HepG2 (cell line): Measurements from ENCODE around the gene RNF208. TPM values are rescaled to one million over a fixed set of nuclear protein-coding genes. Genes with fewer than 3 reads are reported as not detected.
A peak's percentile ranks its signal among the peaks of the same experiment; 100 is the strongest.

Source experiments
- ARNT ChIP-seq: fragments of 450-650 bp; IDR thresholded peaks from 2 replicates; pipeline ENCODE4 v1.6.1; 2017
- CC2D1A ChIP-seq: sonication (generic); formaldehyde crosslinking; IDR thresholded peaks from 2 replicates; pipeline ENCODE4 v1.8.1; 2023; ENCODE audit warnings: mild to moderate bottlenecking, missing genetic modification reagents
- GABPA ChIP-seq, 2 experiments: IDR thresholded peaks; 2 replicates each; pipeline ENCODE4 v1.6.1; 2011 to 2016; ENCODE audit warnings: low read depth in 2 of 2, low read length in 1 of 2, missing biosample characterization in 1 of 2, missing genetic modification characterization in 1 of 2
- MTF2 ChIP-seq: sonication (generic); formaldehyde crosslinking; IDR thresholded peaks from 2 replicates; pipeline ENCODE4 v1.5.0; 2020; ENCODE audit warnings: missing genetic modification reagents, borderline replicate concordance
- NAIF1 ChIP-seq: sonication (generic); formaldehyde crosslinking; IDR thresholded peaks from 2 replicates; pipeline ENCODE4 v1.5.0; 2020; ENCODE audit warnings: mild to moderate bottlenecking, missing genetic modification reagents, borderline replicate concordance
- NFYB ChIP-seq: sonication (generic); formaldehyde crosslinking; IDR thresholded peaks from 2 replicates; pipeline ENCODE4 v1.4.0; 2020; ENCODE audit warnings: missing genetic modification reagents
- PHF5A ChIP-seq: IDR thresholded peaks from one replicate; pipeline ENCODE4 v1.6.1; 2018; ENCODE audit warnings: low read depth, missing genetic modification reagents; ENCODE audit not compliant: unreplicated experiment
- SAP130 ChIP-seq: IDR thresholded peaks from 2 replicates; pipeline ENCODE4 v1.6.1; 2016; ENCODE audit warnings: low read depth
- SIN3A ChIP-seq: IDR thresholded peaks from 2 replicates; pipeline ENCODE4 v1.6.1; 2011; ENCODE audit warnings: low read depth, mild to moderate bottlenecking, control low read depth, low read length, borderline replicate concordance
- SPEN ChIP-seq: sonication (generic); formaldehyde crosslinking; IDR thresholded peaks from 2 replicates; pipeline ENCODE4 v1.5.1; 2020; ENCODE audit warnings: low read depth, mild to moderate bottlenecking, missing genetic modification reagents
- SYNCRIP ChIP-seq: fragments of 200-400 bp; formaldehyde crosslinking; IDR thresholded peaks from 2 replicates; pipeline ENCODE4 v1.6.1; 2018; ENCODE audit warnings: mild to moderate bottlenecking, low read depth, low read length; ENCODE audit not compliant: insufficient read depth
- ZNF121 ChIP-seq: sonication (generic); formaldehyde crosslinking; IDR thresholded peaks from 2 replicates; pipeline ENCODE4 v1.5.0; 2020; ENCODE audit warnings: mild to moderate bottlenecking, missing genetic modification reagents
- ZNF383 ChIP-seq: sonication (generic); formaldehyde crosslinking; IDR thresholded peaks from 2 replicates; pipeline ENCODE4 v1.4.0; 2020; ENCODE audit warnings: missing genetic modification reagents, mild to moderate bottlenecking, borderline replicate concordance
- ZNF547 ChIP-seq: sonication (generic); formaldehyde crosslinking; IDR thresholded peaks from 2 replicates; pipeline ENCODE4 v1.5.1; 2020; ENCODE audit warnings: mild to moderate bottlenecking, missing genetic modification reagents
- ZNF564 ChIP-seq: sonication (generic); formaldehyde crosslinking; IDR thresholded peaks from 2 replicates; pipeline ENCODE4 v1.8.1; 2023; ENCODE audit warnings: mild to moderate bottlenecking, missing genetic modification reagents
- ZNF713 ChIP-seq: sonication (generic); formaldehyde crosslinking; IDR thresholded peaks from 2 replicates; pipeline ENCODE4 v1.4.0; 2020; ENCODE audit warnings: mild to moderate bottlenecking, missing genetic modification reagents
- polyA plus RNA-seq, 8 experiments: library from polyadenylated mRNA; depleted of rRNA in 3 of 8; stranded (reverse) in 7 of 8; unstranded in 1 of 8; fragments of >200 nt; fragmentation: Illumina TruSeq in 4 of 8; extraction: Trizol in 4 of 8; gene quantifications; 2 replicates each; pipeline versions ENCODE4 v1.2.1 to v1.2.3, GENCODE V29; 2011 to 2016; ENCODE audit warnings: low read depth in 4 of 8, missing spikeins in 1 of 8, mixed read lengths in 1 of 8; ENCODE audit not compliant: insufficient read depth in 1 of 8
- total RNA-seq, 5 experiments: library from RNA; depleted of rRNA; stranded (reverse); fragments of >200 nt; fragmentation: Illumina TruSeq; extraction: Trizol; gene quantifications; 2 replicates each; pipeline ENCODE4 v1.2.3, GENCODE V29; 2016; ENCODE audit warnings: low read depth in 1 of 5
- TF ChIP-seq, protein P1 (sequence below): sonication (generic); formaldehyde crosslinking; IDR thresholded peaks from 2 replicates; pipeline ENCODE4 v1.5.1; 2020; ENCODE audit warnings: mild to moderate bottlenecking, missing genetic modification reagents
- TF ChIP-seq, protein P2 (sequence below), 2 experiments: fragments of 450-650 bp in 1 of 2; sonication (generic) in 1 of 2; formaldehyde crosslinking in 1 of 2; IDR thresholded peaks; 2 replicates each; pipeline versions ENCODE4 v1.6.1 to v1.8.0; 2016 to 2022; ENCODE audit warnings: antibody characterized with exemption in 1 of 2, mild to moderate bottlenecking in 1 of 2, missing genetic modification reagents in 1 of 2

The RNF208 gene
- total and polyA plus RNA-seq, 2 of the 13 experiments (the other 11 are each of a cell fraction or from before 2014, with no cell fraction given): 1.6 to 2.1 TPM

DNA sequence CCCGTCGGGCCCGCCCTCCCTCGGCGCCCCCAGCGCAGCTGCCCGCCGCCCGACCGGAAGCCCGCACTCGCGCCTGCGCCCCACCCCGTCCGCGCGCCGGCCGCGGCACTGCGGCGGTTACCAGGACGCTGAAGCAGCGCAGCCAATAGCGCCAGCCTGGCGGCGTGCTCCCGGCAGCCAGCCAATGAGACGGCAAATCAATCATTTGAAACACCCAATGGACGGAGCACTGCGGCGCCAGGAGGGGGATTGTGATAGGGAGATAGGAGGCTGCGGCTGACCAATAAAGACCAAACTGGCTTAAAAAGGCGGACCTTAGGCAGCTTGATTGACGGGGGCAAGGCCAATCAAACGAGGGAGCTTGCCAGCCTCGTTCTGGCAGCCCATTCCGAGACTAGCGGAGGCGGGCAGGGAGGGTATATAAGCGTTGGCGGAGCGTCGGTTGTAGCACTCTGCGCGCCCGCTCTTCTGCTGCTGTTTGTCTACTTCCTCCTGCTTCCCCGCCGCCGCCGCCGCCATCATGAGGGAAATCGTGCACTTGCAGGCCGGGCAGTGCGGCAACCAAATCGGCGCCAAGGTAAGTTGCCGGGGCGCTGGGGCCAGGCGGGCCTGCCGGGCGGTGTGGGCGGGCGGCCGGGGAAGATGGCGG is 18.9 kb upstream of the RNF208 start, which contains the start of gene TUBB4B (continued):
- TF ChIP-seq ZNF383 (CRISPR knock-in tag) (no peak), ZNF547 (no peak), SPEN (CRISPR knock-in tag) (no peak; the same call in 1 of the 2 replicates), CC2D1A (CRISPR knock-in tag) (no peak), SIN3A (0 out of 2 replicates have a peak, but pooled peaks have one; percentile 22), ZNF713 (no peak), ZNF564 (CRISPR knock-in tag) (peak; percentile 24; the same call in 1 of the 2 replicates), SAP130 (peak; percentile 54), NFYB (CRISPR knock-in tag) (peak; percentile 96), ARNT (no peak), PHF5A (no peak), ZNF121 (no peak), MTF2 (no peak), GABPA (IDR thresholded peaks at IDR 0.05; ENCODE audit: low read depth, low read length) (no peak), GABPA (CRISPR knock-in tag; IDR thresholded peaks at IDR 0.05; ENCODE audit: low read depth) (no peak), NAIF1 (CRISPR knock-in tag) (no peak), SYNCRIP (no peak)
- TF ChIP-seq, protein P1, sequence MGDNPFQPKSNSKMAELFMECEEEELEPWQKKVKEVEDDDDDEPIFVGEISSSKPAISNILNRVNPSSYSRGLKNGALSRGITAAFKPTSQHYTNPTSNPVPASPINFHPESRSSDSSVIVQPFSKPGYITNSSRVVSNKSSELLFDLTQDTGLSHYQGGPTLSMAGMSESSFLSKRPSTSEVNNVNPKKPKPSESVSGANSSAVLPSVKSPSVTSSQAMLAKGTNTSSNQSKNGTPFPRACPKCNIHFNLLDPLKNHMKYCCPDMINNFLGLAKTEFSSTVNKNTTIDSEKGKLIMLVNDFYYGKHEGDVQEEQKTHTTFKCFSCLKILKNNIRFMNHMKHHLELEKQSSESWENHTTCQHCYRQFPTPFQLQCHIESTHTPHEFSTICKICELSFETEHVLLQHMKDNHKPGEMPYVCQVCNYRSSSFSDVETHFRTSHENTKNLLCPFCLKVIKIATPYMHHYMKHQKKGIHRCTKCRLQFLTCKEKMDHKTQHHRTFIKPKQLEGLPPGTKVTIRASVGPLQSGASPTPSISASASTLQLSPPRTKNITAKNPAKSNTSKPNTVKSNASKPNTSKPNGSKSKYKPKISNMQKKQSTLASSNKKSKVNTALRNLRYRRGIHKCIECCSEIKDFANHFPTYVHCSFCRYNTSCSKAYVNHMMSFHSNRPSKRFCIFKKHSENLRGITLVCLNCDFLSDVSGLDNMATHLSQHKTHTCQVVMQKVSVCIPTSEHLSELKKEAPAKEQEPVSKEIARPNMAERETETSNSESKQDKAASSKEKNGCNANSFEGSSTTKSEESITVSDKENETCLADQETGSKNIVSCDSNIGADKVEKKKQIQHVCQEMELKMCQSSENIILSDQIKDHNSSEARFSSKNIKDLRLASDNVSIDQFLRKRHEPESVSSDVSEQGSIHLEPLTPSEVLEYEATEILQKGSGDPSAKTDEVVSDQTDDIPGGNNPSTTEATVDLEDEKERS: 0 out of 2 replicates have a peak, but pooled peaks have one; percentile 4
- TF ChIP-seq, protein P2, sequence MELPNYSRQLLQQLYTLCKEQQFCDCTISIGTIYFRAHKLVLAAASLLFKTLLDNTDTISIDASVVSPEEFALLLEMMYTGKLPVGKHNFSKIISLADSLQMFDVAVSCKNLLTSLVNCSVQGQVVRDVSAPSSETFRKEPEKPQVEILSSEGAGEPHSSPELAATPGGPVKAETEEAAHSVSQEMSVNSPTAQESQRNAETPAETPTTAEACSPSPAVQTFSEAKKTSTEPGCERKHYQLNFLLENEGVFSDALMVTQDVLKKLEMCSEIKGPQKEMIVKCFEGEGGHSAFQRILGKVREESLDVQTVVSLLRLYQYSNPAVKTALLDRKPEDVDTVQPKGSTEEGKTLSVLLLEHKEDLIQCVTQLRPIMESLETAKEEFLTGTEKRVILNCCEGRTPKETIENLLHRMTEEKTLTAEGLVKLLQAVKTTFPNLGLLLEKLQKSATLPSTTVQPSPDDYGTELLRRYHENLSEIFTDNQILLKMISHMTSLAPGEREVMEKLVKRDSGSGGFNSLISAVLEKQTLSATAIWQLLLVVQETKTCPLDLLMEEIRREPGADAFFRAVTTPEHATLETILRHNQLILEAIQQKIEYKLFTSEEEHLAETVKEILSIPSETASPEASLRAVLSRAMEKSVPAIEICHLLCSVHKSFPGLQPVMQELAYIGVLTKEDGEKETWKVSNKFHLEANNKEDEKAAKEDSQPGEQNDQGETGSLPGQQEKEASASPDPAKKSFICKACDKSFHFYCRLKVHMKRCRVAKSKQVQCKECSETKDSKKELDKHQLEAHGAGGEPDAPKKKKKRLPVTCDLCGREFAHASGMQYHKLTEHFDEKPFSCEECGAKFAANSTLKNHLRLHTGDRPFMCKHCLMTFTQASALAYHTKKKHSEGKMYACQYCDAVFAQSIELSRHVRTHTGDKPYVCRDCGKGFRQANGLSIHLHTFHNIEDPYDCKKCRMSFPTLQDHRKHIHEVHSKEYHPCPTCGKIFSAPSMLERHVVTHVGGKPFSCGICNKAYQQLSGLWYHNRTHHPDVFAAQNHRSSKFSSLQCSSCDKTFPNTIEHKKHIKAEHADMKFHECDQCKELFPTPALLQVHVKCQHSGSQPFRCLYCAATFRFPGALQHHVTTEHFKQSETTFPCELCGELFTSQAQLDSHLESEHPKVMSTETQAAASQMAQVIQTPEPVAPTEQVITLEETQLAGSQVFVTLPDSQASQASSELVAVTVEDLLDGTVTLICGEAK (IDR thresholded peaks at IDR 0.05): no peak
- TF ChIP-seq, protein P2 (CRISPR knock-in tag; IDR thresholded peaks at IDR 0.05): peak; percentile 33; the same call in 1 of the 2 replicates
